Mesothelial cell of epicardium (in vitro differentiated cells): ENCODE data around the gene PRPF39. TPM values are rescaled to one million over a fixed set of nuclear protein-coding genes. Genes with fewer than 3 reads are reported as not detected.
"Not testable (repeated sequence)": the region's sequence is repeated elsewhere in the genome, so short reads cannot be mapped to it uniquely, and the experiment has no call there.

Experiments used
- DNase-seq, 2 experiments: peaks; one replicate each; pipeline ENCODE4 v3.0.0; 2021; ENCODE audit warnings: low spot score in 2 of 2; ENCODE audit not compliant: unreplicated experiment in 2 of 2
- H3K27ac Mint-ChIP-seq: 2 replicates; pipeline ENCODE4 v1.8.0; 2021; ENCODE audit warnings: mixed read lengths
- H3K27me3 Mint-ChIP-seq: 2 replicates; pipeline ENCODE4 v1.8.0; 2021; ENCODE audit warnings: low read depth, mixed read lengths
- H3K36me3 Mint-ChIP-seq: 2 replicates; pipeline ENCODE4 v1.8.0; 2021; ENCODE audit warnings: mixed read lengths
- H3K4me1 Mint-ChIP-seq: 2 replicates; pipeline ENCODE4 v1.8.0; 2021; ENCODE audit warnings: mixed read lengths
- H3K4me3 Mint-ChIP-seq: 2 replicates; pipeline ENCODE4 v1.8.0; 2021; ENCODE audit warnings: mild to moderate bottlenecking, moderate library complexity, mixed read lengths
- H3K9me3 Mint-ChIP-seq: 2 replicates; pipeline ENCODE4 v1.8.0; 2021; ENCODE audit warnings: mixed read lengths
- CTCF ChIP-seq: fragments of 200-600 bp; sonication (generic); IDR thresholded peaks from one replicate; pipeline ENCODE4 v1.5.0; 2021; ENCODE audit warnings: antibody characterized with exemption; ENCODE audit not compliant: unreplicated experiment
- total RNA-seq: library from RNA; stranded (reverse); gene quantifications from 3 replicates; pipeline ENCODE4 v1.2.1, GENCODE V29; 2021

Gene PRPF39
- total RNA-seq, 1 donor from 2014 or later, result 82.4 TPM

- Mint-ChIP-seq H3K27me3 (no peaks in the 10 kb centered on the region), H3K9me3 (no peaks in the 10 kb centered on the region), H3K36me3 (no peaks in the 10 kb centered on the region), H3K4me1 (peaks cover 32% of the 10 kb centered on the region), H3K27ac (peak overlapping the region; percentile 99), H3K4me3 (peak overlapping the region; percentile 98)
- no peak for TF ChIP-seq CTCF
- DNase-seq, result no peak
Observed at GRCh38 chr14:45136399-45136798, 52.5 kb downstream of the PRPF39 start.

- no peak for DNase-seq
- peaks cover 21% of the 10 kb centered on the region for H3K4me1 Mint-ChIP-seq
- no peak for TF ChIP-seq CTCF
- H3K4me3 Mint-ChIP-seq, result no peak overlapping the region
- H3K9me3 Mint-ChIP-seq, result no peaks in the 10 kb centered on the region
- no peaks in the 10 kb centered on the region for H3K27me3 Mint-ChIP-seq
- H3K27ac Mint-ChIP-seq, result no peak overlapping the region
- H3K36me3 Mint-ChIP-seq, result peaks cover 7% of the 10 kb centered on the region
Observed at GRCh38 chr14:45140661-45141187, 56.8 kb downstream of the PRPF39 start.

GRCh38 chr14:45142083-45142482 is 58.2 kb downstream of the PRPF39 start:
- DNase-seq, H3K36me3 Mint-ChIP-seq, H3K9me3 Mint-ChIP-seq, H3K4me3 Mint-ChIP-seq, H3K27ac Mint-ChIP-seq, H3K27me3 Mint-ChIP-seq: not testable (repeated sequence)
- H3K4me1 Mint-ChIP-seq, result peaks cover 13% of the 10 kb centered on the region

- H3K36me3 Mint-ChIP-seq, result peaks cover 8% of the 10 kb centered on the region
- H3K4me3 Mint-ChIP-seq, result no peak overlapping the region
- H3K27me3 Mint-ChIP-seq, result no peaks in the 10 kb centered on the region
- H3K4me1 Mint-ChIP-seq, result no peaks in the 10 kb centered on the region
- H3K9me3 Mint-ChIP-seq, result no peaks in the 10 kb centered on the region
- TF ChIP-seq CTCF, result no peak
- H3K27ac Mint-ChIP-seq, result no peak overlapping the region
- DNase-seq, result no peak
Observed at GRCh38 chr14:45144658-45145057, 60.7 kb downstream of the PRPF39 start.

GRCh38 chr14:45145214-45145613 is 61.3 kb downstream of the PRPF39 start:
- DNase-seq, result no peak
- H3K4me1 Mint-ChIP-seq, result no peaks in the 10 kb centered on the region
- no peaks in the 10 kb centered on the region for H3K27me3 Mint-ChIP-seq
- H3K36me3 Mint-ChIP-seq, result peaks cover 8% of the 10 kb centered on the region
- no peak overlapping the region for H3K4me3 Mint-ChIP-seq
- TF ChIP-seq CTCF, result no peak
- no peaks in the 10 kb centered on the region for H3K9me3 Mint-ChIP-seq
- H3K27ac Mint-ChIP-seq, result no peak overlapping the region

- no peak overlapping the region for H3K27ac Mint-ChIP-seq
Observed at GRCh38 chr14:45149602-45150001, 65.7 kb downstream of the PRPF39 start.

More at GRCh38 chr14:45149602-45150001, 65.7 kb downstream of the PRPF39 start:
- no peaks in the 10 kb centered on the region for H3K4me1 Mint-ChIP-seq
- H3K36me3 Mint-ChIP-seq, result peaks cover 7% of the 10 kb centered on the region
- H3K27me3 Mint-ChIP-seq, result no peaks in the 10 kb centered on the region
- no peak for TF ChIP-seq CTCF
- H3K4me3 Mint-ChIP-seq, result no peak overlapping the region
- no peaks in the 10 kb centered on the region for H3K9me3 Mint-ChIP-seq
- DNase-seq, result no peak
